D721Med (cell line): ENCODE data around the gene HECW1.

ENCODE experiments used
- DNase-seq: peaks from one replicate; pipeline ENCODE4 v3.0.0; 2011; ENCODE audit warnings: low spot score; ENCODE audit not compliant: insufficient read length
- FAIRE-seq: peaks from 2 replicates; lab custom pipeline; 2011; peaks lifted over from hg19 to GRCh38; lab: Jason Lieb, UNC
- TF ChIP-seq, protein P1 (sequence below): IDR thresholded peaks from 2 replicates; pipeline ENCODE4 v1.5.1; 2012; ENCODE audit warnings: mild to moderate bottlenecking, control low read depth; ENCODE audit not compliant: insufficient read depth; ENCODE audit errors: missing control alignments

HECW1 gene

DNA sequence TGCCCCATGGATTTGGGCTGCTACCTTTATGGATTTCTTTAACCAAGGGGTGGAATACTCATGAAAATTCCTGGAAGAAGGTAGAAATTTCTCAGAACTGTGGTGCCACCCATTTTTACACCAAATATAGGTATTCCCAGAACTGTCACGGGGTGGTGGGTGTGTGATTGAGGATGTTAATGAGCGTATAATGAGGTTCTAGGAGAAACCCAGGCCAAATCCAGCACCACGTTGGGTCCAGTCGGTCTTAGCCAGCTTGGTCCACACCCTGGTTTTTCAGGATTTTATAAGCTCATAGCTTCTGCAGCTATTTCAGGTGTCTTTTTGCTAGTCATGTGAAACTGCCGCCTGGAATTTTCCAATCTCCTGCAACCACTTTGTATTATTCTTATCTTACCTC lies 83.3 kb downstream of the HECW1 start:
- no peak for DNase-seq
- TF ChIP-seq, protein P1, sequence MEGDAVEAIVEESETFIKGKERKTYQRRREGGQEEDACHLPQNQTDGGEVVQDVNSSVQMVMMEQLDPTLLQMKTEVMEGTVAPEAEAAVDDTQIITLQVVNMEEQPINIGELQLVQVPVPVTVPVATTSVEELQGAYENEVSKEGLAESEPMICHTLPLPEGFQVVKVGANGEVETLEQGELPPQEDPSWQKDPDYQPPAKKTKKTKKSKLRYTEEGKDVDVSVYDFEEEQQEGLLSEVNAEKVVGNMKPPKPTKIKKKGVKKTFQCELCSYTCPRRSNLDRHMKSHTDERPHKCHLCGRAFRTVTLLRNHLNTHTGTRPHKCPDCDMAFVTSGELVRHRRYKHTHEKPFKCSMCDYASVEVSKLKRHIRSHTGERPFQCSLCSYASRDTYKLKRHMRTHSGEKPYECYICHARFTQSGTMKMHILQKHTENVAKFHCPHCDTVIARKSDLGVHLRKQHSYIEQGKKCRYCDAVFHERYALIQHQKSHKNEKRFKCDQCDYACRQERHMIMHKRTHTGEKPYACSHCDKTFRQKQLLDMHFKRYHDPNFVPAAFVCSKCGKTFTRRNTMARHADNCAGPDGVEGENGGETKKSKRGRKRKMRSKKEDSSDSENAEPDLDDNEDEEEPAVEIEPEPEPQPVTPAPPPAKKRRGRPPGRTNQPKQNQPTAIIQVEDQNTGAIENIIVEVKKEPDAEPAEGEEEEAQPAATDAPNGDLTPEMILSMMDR: no peak
- no peak for FAIRE-seq

DNA sequence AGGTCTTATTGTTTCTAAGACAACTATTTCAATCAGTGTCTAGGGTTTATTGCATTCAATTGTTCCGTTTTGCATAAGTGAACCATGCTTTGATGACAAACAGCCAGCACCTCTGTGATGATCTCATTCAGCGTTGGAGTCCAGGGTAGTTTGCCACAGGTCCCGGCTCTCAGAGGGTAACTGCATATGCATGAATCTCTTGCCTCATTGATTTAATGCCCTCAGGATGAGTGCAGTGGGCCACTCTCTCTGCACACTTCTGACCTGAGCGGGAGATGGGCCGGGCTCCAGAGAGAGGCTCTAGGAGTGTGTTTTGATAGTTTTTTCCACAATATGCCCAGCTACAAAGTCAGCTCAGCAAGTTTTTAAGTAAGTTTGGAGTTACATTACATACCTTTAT lies 83.9 kb downstream of the HECW1 start:
- TF ChIP-seq, protein P1: no peak
- DNase-seq (no peak), FAIRE-seq (no peak)

DNA sequence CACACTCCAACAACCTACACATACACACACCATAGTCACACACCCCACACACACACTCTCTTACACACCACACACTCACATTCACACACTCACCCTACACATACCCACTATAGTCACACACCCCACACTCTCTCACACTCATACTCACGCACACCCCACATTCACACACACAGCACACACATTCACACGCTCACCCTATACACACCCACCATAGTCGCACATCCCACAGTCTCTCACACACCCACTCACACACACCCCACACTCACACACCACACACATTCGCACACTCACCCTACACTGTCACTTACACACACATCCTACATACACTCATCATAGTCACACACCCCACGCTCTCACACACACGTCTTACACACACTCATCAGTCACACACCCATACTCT lies 85.6 kb downstream of the HECW1 start:
- TF ChIP-seq, protein P1: no peak
- DNase-seq (no peak), FAIRE-seq (no peak)

DNA sequence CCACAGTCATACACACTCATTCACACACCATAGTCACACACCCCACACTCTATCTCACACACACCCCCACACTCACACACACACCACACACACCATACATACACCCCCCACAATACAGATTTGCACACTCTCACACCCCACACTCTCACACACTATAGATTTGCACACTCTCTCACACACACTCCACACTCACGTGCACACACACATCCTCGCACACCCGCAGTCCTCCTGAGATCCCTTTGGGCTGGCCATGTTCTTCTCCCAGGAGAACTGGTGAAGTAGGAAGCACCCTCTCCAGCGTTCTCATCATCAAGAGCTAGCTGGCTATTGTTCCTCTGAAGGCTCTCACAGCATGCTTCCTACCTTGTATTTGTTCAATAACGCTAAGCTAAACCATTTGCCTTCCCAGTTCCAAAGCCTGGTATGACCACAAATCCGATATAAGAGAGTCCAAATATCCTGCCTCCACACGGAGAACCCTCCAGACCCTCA lies 86.2 kb downstream of the HECW1 start:
- no peak for DNase-seq
- TF ChIP-seq, protein P1: no peak

DNA sequence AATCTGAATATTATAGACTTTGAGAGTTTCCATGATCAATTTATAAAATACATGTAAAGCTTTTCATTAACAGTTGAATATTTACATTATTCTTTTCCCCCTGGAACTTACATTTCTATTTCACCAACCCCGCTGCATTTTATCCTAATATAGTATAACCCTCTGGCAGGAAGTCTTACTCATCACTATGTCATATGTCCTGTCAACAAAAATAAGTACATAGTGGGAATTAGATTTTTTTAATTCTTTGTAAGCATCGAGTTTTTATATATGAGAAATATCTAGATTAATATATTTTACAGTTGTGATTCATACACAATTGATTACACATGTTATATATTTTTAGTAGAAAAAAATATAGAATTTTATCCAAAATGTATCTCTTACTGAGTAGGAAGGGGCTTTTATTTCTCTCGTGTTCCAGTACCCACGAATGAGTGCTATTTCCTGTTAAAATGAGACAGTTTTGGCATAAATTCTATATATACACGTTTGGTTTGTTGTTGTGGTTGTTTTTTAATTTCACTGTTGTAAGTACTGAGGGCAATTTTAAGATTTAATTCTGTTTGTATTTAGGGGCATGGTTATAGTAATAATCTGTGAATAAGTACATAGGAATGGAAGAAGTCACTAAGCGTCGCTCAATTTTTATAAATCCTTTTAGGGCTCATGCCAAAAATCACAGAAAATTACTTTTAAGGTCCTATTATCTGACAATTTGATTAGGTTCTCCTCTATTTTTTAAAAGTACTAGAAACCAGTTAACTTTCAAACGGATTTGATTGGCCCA lies 87.1 kb downstream of the HECW1 start:
- FAIRE-seq: no peak
- DNase-seq: no peak
- TF ChIP-seq, protein P1: no peak

More for the DNA sequence above, 86.2 kb downstream of the HECW1 start:
- no peak for FAIRE-seq

DNA sequence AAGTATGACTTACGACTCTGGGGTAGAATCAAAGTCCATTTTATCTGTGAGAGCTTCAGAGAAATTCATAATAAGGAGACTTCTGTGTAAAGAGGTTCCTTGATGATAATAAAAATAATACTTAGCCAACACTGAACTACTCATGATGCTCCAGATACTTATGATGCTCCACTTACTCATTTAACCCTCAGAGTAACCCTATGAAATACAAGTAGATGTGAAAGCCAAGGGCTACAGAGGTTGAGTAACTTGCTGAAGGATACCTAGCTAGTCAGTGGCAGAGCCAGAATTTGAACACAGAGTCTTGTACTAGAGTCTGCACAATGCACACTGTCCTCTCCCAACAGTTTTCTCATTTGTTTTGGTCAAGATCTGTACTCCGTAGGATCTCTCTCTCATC lies 89.5 kb downstream of the HECW1 start:
- FAIRE-seq: no peak
- DNase-seq: no peak
- TF ChIP-seq, protein P1: no peak

DNA sequence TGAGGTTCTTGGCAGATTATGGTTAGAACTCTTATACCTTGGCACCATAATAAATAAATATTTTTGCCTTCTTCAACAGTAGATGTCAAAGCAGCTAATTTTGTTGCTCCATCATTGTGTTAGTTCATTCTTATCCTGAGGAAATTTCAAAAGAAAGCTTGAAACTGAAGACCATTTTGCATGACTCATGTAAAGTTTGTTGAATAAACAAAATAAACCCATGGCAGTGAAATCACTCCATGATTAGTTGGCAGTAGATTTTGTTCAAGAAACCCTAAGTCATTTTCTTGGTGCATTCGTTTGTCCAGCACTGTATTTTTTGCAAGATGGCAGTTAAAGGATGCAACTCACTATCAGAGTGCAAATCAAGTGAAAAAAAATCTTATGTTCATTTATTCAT lies 91.6 kb downstream of the HECW1 start:
- DNase-seq: no peak
- TF ChIP-seq, protein P1: no peak
- FAIRE-seq: no peak
